Neural crest cell (in vitro differentiated cells): ENCODE results near the gene SMAD5. TPM values are rescaled to one million over a fixed set of nuclear protein-coding genes. Genes with fewer than 3 reads are reported as not detected.

Experiments
- DNase-seq: peaks from one replicate; pipeline ENCODE4 v3.0.0; 2021; ENCODE audit warnings: low read depth, mixed read lengths, low spot score
- H3K27ac Mint-ChIP-seq: one replicate; pipeline ENCODE4 v1.8.0; 2021; ENCODE audit warnings: mild to moderate bottlenecking, mixed read lengths; ENCODE audit not compliant: unreplicated experiment
- H3K27me3 Mint-ChIP-seq: 2 replicates; pipeline ENCODE4 v1.8.0; 2021; ENCODE audit warnings: low read depth, mild to moderate bottlenecking, mixed read lengths
- H3K36me3 Mint-ChIP-seq: 2 replicates; pipeline ENCODE4 v1.8.0; 2021; ENCODE audit warnings: low read depth, mild to moderate bottlenecking, mixed read lengths
- H3K4me1 Mint-ChIP-seq: 2 replicates; pipeline ENCODE4 v1.8.0; 2021; ENCODE audit warnings: mixed read lengths
- H3K4me3 Mint-ChIP-seq: one replicate; pipeline ENCODE4 v1.8.0; 2021; ENCODE audit warnings: mild to moderate bottlenecking, mixed read lengths
- H3K9me3 Mint-ChIP-seq: 2 replicates; pipeline ENCODE4 v1.8.0; 2021; ENCODE audit warnings: mixed read lengths
- CTCF ChIP-seq: fragments of 200-600 bp; sonication (generic); conservative IDR thresholded peaks from 2 replicates; pipeline ENCODE4 v1.5.0; 2021; ENCODE audit warnings: antibody characterized with exemption, mild to moderate bottlenecking
- total RNA-seq: library from RNA; stranded (reverse); gene quantifications from 2 replicates; pipeline ENCODE4 v1.2.1, GENCODE V29; 2021

SMAD5 gene
- total RNA-seq, 1 donor from 2014 or later = 82.6 TPM

- Mint-ChIP-seq H3K4me3 (no peak overlapping the region), H3K27me3 (no peaks in the 10 kb centered on the region), H3K9me3 (no peaks in the 10 kb centered on the region), H3K36me3 (no peaks in the 10 kb centered on the region), H3K4me1 (peaks cover 12% of the 10 kb centered on the region), H3K27ac (no peak overlapping the region)
- TF ChIP-seq CTCF = no peak
- no peak for DNase-seq
Observed at GRCh38 chr5:136108766-136109165, 23.9 kb upstream of the SMAD5 start.

- H3K36me3 Mint-ChIP-seq = no peaks in the 10 kb centered on the region
- no peaks in the 10 kb centered on the region for H3K27me3 Mint-ChIP-seq
- H3K4me1 Mint-ChIP-seq = peaks cover 5% of the 10 kb centered on the region
- no peak for DNase-seq
- no peak overlapping the region for H3K27ac Mint-ChIP-seq
- no peak overlapping the region for H3K4me3 Mint-ChIP-seq
- no peak for TF ChIP-seq CTCF
- no peaks in the 10 kb centered on the region for H3K9me3 Mint-ChIP-seq
Observed at GRCh38 chr5:136109453-136110135, 23.1 kb upstream of the SMAD5 start.

DNA sequence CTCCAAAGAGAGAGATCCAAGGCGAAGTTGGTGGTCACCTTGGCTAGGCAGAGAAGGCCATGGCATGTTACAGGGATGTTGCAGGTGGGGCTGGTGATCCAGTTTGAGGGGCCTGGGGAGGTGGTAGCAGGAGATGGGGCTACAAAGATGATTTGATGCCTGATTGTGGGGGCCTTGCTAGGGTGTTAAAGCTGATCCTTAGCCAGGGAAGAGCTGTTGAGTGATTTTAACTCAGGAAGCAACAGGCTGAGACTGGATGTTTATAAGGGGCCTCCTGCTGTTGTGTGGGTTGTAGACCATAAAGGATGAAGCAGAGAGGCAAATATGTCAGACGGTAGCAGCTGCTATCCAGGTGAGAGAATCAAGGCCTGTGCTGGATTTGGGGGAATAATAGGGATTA is 19.0 kb upstream of the SMAD5 start:
- Mint-ChIP-seq H3K9me3 (no peaks in the 10 kb centered on the region), H3K4me3 (no peak overlapping the region), H3K4me1 (no peaks in the 10 kb centered on the region), H3K36me3 (no peaks in the 10 kb centered on the region), H3K27ac (no peak overlapping the region), H3K27me3 (no peaks in the 10 kb centered on the region)
- TF ChIP-seq CTCF = no peak
- no peak for DNase-seq

GRCh38 chr5:136114414-136115125 is 18.1 kb upstream of the SMAD5 start:
- no peak for DNase-seq

GRCh38 chr5:136115183-136115865 is 17.3 kb upstream of the SMAD5 start:
- H3K4me3 Mint-ChIP-seq = no peak overlapping the region
- H3K36me3 Mint-ChIP-seq = no peaks in the 10 kb centered on the region

More at GRCh38 chr5:136114414-136115125, 18.1 kb upstream of the SMAD5 start:
- no peak for TF ChIP-seq CTCF
- Mint-ChIP-seq H3K27ac (no peak overlapping the region), H3K27me3 (no peaks in the 10 kb centered on the region), H3K9me3 (no peaks in the 10 kb centered on the region), H3K36me3 (no peaks in the 10 kb centered on the region), H3K4me1 (no peaks in the 10 kb centered on the region), H3K4me3 (no peak overlapping the region)

More at GRCh38 chr5:136115183-136115865, 17.3 kb upstream of the SMAD5 start:
- H3K27ac Mint-ChIP-seq = no peak overlapping the region
- no peaks in the 10 kb centered on the region for H3K4me1 Mint-ChIP-seq
- no peaks in the 10 kb centered on the region for H3K27me3 Mint-ChIP-seq
- TF ChIP-seq CTCF = no peak
- no peak for DNase-seq
- H3K9me3 Mint-ChIP-seq = no peaks in the 10 kb centered on the region
